GM23338 (cell line): ENCODE data around the gene ADAM10. TPM values are rescaled to one million over a fixed set of nuclear protein-coding genes. Genes with fewer than 3 reads are reported as not detected.
A peak's percentile ranks its signal among the peaks of the same experiment; 100 is the strongest.

Experiments used
- ATAC-seq: fragments of 200-7000 bp; cut with Tn5 transposase; 3 replicates; pipeline ENCODE4 v1.9.1; 2020
- DNase-seq: peaks from one replicate; pipeline ENCODE4 v3.0.0-alpha.2; 2015; ENCODE audit warnings: low spot score
- H2AFZ ChIP-seq: fragments of 200-600 bp; sonication (generic); 2 replicates; pipeline ENCODE4 v1.8.0; 2016; ENCODE audit warnings: antibody characterized with exemption, mild to moderate bottlenecking, moderate library complexity
- H3F3A ChIP-seq: fragments of 200-600 bp; sonication (generic); replicated peaks from 2 replicates; pipeline ENCODE4 v1.8.0; 2017; ENCODE audit warnings: antibody characterized with exemption, mixed run types, low read depth
- H3K27ac ChIP-seq: fragments of 200-600 bp; sonication (generic); 2 replicates; pipeline ENCODE4 v1.6.1; 2016; ENCODE audit warnings: low read depth
- H3K27me3 ChIP-seq: fragments of 200-600 bp; sonication (generic); 2 replicates; pipeline ENCODE4 v1.8.0; 2016; ENCODE audit warnings: mild to moderate bottlenecking, mixed run types, moderate library complexity; ENCODE audit not compliant: insufficient read depth
- H3K36me3 ChIP-seq: fragments of 200-600 bp; sonication (generic); 2 replicates; pipeline ENCODE4 v1.8.0; 2016; ENCODE audit warnings: mild to moderate bottlenecking; ENCODE audit not compliant: insufficient read depth
- H3K4me1 ChIP-seq: fragments of 200-600 bp; sonication (generic); 2 replicates; pipeline ENCODE4 v1.8.0; 2016; ENCODE audit warnings: mild to moderate bottlenecking, moderate library complexity; ENCODE audit not compliant: insufficient read depth
- H3K4me2 ChIP-seq: fragments of 200-600 bp; sonication (generic); 2 replicates; pipeline ENCODE4 v1.7.1; 2017; ENCODE audit warnings: mixed run types
- H3K4me3 ChIP-seq: fragments of 200-600 bp; sonication (generic); 2 replicates; pipeline ENCODE4 v1.6.1; 2016; ENCODE audit warnings: mixed run types
- H3K79me2 ChIP-seq: fragments of 200-600 bp; sonication (generic); replicated peaks from 2 replicates; pipeline ENCODE4 v1.8.0; 2017; ENCODE audit warnings: mild to moderate bottlenecking; ENCODE audit not compliant: insufficient read depth
- H3K9me2 ChIP-seq: fragments of 200-600 bp; sonication (generic); 2 replicates; pipeline ENCODE4 v1.8.0; 2017; ENCODE audit not compliant: insufficient read depth
- H4K20me1 ChIP-seq: fragments of 200-600 bp; sonication (generic); replicated peaks from 2 replicates; pipeline ENCODE4 v1.8.0; 2017; ENCODE audit warnings: mild to moderate bottlenecking; ENCODE audit not compliant: insufficient read depth
- H3K27ac Mint-ChIP-seq: 2 replicates; pipeline ENCODE4 v1.8.0; 2020; ENCODE audit warnings: inconsistent platforms, mild to moderate bottlenecking, moderate library complexity, mixed read lengths
- H3K27me3 Mint-ChIP-seq: 3 replicates; pipeline ENCODE4 v1.8.0; 2022; ENCODE audit warnings: low read depth, mild to moderate bottlenecking, moderate library complexity, mixed read lengths, inconsistent platforms; ENCODE audit not compliant: insufficient read depth, poor library complexity
- H3K36me3 Mint-ChIP-seq: 3 replicates; pipeline ENCODE4 v1.8.0; 2021; ENCODE audit warnings: low read depth, mild to moderate bottlenecking, inconsistent platforms, moderate library complexity, mixed read lengths
- H3K4me1 Mint-ChIP-seq: 3 replicates; pipeline ENCODE4 v1.8.0; 2020; ENCODE audit warnings: mild to moderate bottlenecking, inconsistent platforms, mixed read lengths
- H3K4me3 Mint-ChIP-seq: 3 replicates; pipeline ENCODE4 v1.8.0; 2021; ENCODE audit warnings: moderate library complexity, mild to moderate bottlenecking, inconsistent platforms, mixed read lengths
- H3K9me3 Mint-ChIP-seq: 3 replicates; pipeline ENCODE4 v1.8.0; 2020; ENCODE audit warnings: moderate library complexity, mild to moderate bottlenecking, inconsistent platforms, mixed read lengths
- CREB1 ChIP-seq: fragments of 250-450 bp; sonication (Bioruptor Pico); IDR thresholded peaks from 2 replicates; pipeline ENCODE4 v1.5.0; 2020; ENCODE audit warnings: low read depth, mild to moderate bottlenecking, moderate library complexity
- EZH2 ChIP-seq: fragments of 200-600 bp; sonication (generic); IDR thresholded peaks from one replicate; pipeline ENCODE4 v1.8.0; 2017; ENCODE audit warnings: antibody characterized with exemption, mild to moderate bottlenecking, low read depth; ENCODE audit not compliant: unreplicated experiment
- EZH2phosphoT487 ChIP-seq: fragments of 200-600 bp; sonication (generic); IDR thresholded peaks from one replicate; pipeline ENCODE4 v1.8.1; 2018; ENCODE audit warnings: antibody characterized with exemption; ENCODE audit not compliant: unreplicated experiment
- JUNB ChIP-seq: IDR thresholded peaks from one replicate; pipeline ENCODE4 v1.6.1; 2016; ENCODE audit warnings: antibody characterized with exemption; ENCODE audit not compliant: unreplicated experiment
- STAT1 ChIP-seq: IDR thresholded peaks from one replicate; pipeline ENCODE4 v1.6.1; 2016; ENCODE audit warnings: antibody characterized with exemption; ENCODE audit not compliant: unreplicated experiment
- ZNF114 ChIP-seq: fragments of 250-450 bp; sonication (Bioruptor Pico); IDR thresholded peaks from 2 replicates; pipeline ENCODE4 v1.5.0; 2020; ENCODE audit warnings: mild to moderate bottlenecking, moderate library complexity
- ZNF331 ChIP-seq: fragments of 250-450 bp; sonication (Bioruptor Pico); IDR thresholded peaks from 2 replicates; pipeline ENCODE4 v1.5.0; 2020; ENCODE audit warnings: low read depth, mild to moderate bottlenecking, moderate library complexity
- polyA plus RNA-seq: library from polyadenylated mRNA; unstranded; fragments of >200 nt; fragmentation: Nextera tagmentation; extraction: Ambion mirVana; gene quantifications from 2 replicates; pipeline ENCODE4 v1.2.1, GENCODE V29; 2016
- total RNA-seq: library from RNA; depleted of rRNA; stranded (reverse); fragments of >200 nt; shearing (Covaris generic); gene quantifications from 2 replicates; pipeline ENCODE4 v1.2.3, GENCODE V29; 2014
- TF ChIP-seq, protein P1 (sequence below): IDR thresholded peaks from 2 replicates; pipeline ENCODE4 v1.6.1; 2016; ENCODE audit warnings: antibody characterized with exemption
- TF ChIP-seq, protein P2 (sequence below), 2 experiments: fragments of 200-600 bp in 1 of 2; sonication (generic) in 1 of 2; conservative IDR thresholded peaks; 2 replicates each; pipeline versions ENCODE4 v1.5.1 to v1.6.1; 2016 to 2017; ENCODE audit warnings: antibody characterized with exemption in 2 of 2, low read depth in 2 of 2, mild to moderate bottlenecking in 2 of 2, moderate library complexity in 1 of 2

Gene ADAM10
- total and polyA plus RNA-seq, 2 experiments from 2014 or later, result 25.0 to 114 TPM

DNA sequence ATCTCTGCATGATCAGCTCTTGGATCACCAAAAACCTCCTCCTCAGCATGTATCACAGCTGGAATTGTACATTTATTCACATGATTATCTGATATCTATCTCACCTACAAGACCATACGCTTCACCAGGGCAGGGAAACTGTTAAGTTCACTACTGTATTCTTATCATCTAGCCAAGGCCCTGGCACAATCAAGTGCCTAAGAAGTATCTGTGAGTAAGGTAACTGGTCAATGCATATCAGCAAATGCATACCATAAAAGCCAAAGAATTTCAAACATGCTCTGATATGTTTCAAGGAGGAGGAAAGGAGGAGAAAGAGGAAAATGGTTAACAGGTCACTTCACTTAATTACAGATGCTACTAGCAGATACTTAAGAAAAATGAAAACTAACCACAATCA, 159.3 kb downstream of the ADAM10 start (continued):
- TF ChIP-seq CREB1 (CRISPR knock-in tag), result no peak
- TF ChIP-seq ZNF114 (CRISPR knock-in tag), result no peak
- TF ChIP-seq, protein P1, sequence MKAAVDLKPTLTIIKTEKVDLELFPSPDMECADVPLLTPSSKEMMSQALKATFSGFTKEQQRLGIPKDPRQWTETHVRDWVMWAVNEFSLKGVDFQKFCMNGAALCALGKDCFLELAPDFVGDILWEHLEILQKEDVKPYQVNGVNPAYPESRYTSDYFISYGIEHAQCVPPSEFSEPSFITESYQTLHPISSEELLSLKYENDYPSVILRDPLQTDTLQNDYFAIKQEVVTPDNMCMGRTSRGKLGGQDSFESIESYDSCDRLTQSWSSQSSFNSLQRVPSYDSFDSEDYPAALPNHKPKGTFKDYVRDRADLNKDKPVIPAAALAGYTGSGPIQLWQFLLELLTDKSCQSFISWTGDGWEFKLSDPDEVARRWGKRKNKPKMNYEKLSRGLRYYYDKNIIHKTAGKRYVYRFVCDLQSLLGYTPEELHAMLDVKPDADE, result no peak
- no peak for TF ChIP-seq EZH2
- no peak for TF ChIP-seq JUNB
- no peak for TF ChIP-seq ZNF331 (CRISPR knock-in tag)

DNA sequence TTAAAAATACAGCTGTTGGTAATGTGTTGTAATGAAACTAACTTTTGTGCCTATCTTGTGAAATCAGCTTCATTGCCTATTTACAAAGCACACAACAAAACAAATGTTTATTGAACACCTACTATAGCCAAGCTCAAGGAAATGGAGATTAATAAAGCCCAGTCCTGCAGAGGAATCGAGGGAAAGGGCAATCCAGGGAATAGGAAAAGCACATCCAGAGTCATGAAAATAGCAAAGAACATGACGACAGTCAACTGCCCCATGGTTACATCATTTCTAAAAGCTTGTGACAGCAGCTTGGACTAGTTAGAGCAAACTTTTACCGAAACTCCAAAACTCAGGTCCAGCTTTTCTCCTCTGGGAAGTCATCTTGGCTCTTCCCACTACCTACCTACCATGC, 160.5 kb downstream of the ADAM10 start:
- no peak overlapping the region for H3K27ac ChIP-seq
- H3K4me1 Mint-ChIP-seq, result peaks cover 6% of the 10 kb centered on the region; the same call in 1 of the 3 replicates

DNA sequence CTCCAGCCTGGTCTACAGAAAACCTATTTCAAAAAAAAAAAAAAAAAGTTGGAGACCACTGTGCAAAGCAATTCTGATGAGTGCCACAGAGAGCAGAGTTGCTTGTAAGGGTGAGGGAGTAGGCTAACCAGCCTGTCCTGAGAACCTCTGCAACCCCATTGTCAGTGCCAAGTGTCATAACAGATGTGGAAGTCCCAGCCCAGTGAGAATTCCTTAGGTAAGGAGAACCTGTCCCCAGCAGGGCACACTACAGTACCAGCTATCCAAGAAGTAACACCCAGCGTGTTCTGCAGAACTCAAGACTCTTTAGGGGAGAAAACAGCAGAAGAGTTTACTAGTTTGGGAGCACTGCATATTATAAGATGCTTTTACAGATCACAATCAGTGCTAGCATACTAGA, 161.4 kb downstream of the ADAM10 start:
- H3K9me3 Mint-ChIP-seq, result no peaks in the 10 kb centered on the region; the same call in 2 of the 3 replicates
- DNase-seq, result peak; percentile 37
- Histone ChIP-seq H3K27ac (no peak overlapping the region), H3K4me2 (no peak overlapping the region), H3K36me3 (no peaks in the 10 kb centered on the region), H3K9me2 (no peaks in the 10 kb centered on the region), H3K27me3 (no peaks in the 10 kb centered on the region), H3K79me2 (no peaks in the 10 kb centered on the region), H3F3A (no peaks in the 10 kb centered on the region), H4K20me1 (no peaks in the 10 kb centered on the region), H3K4me1 (no peaks in the 10 kb centered on the region), H3K4me3 (no peak overlapping the region), H2AFZ (no peak overlapping the region)
- TF ChIP-seq, protein P2, sequence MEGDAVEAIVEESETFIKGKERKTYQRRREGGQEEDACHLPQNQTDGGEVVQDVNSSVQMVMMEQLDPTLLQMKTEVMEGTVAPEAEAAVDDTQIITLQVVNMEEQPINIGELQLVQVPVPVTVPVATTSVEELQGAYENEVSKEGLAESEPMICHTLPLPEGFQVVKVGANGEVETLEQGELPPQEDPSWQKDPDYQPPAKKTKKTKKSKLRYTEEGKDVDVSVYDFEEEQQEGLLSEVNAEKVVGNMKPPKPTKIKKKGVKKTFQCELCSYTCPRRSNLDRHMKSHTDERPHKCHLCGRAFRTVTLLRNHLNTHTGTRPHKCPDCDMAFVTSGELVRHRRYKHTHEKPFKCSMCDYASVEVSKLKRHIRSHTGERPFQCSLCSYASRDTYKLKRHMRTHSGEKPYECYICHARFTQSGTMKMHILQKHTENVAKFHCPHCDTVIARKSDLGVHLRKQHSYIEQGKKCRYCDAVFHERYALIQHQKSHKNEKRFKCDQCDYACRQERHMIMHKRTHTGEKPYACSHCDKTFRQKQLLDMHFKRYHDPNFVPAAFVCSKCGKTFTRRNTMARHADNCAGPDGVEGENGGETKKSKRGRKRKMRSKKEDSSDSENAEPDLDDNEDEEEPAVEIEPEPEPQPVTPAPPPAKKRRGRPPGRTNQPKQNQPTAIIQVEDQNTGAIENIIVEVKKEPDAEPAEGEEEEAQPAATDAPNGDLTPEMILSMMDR (conservative IDR thresholded peaks at IDR 0.05; ENCODE audit: low read depth in 2 of 2), result 0 out of 4 replicates have a peak, but pooled peaks of 1 of the 2 experiments have one; percentile 28
- no peak for TF ChIP-seq STAT1
- H3K36me3 Mint-ChIP-seq, result no peaks in the 10 kb centered on the region
- H3K4me1 Mint-ChIP-seq, result peaks cover 6% of the 10 kb centered on the region; the same call in 1 of the 3 replicates
- ATAC-seq, result peak; percentile 64
- no peak overlapping the region for H3K27ac Mint-ChIP-seq
- H3K4me3 Mint-ChIP-seq, result no peak overlapping the region
- peaks cover 3% of the 10 kb centered on the region for H3K27me3 Mint-ChIP-seq

More for the DNA sequence above, 160.5 kb downstream of the ADAM10 start:
- H3K4me3 Mint-ChIP-seq, result no peak overlapping the region
- Histone ChIP-seq H4K20me1 (no peaks in the 10 kb centered on the region), H3K27me3 (no peaks in the 10 kb centered on the region), H3K4me3 (no peak overlapping the region), H3K79me2 (no peaks in the 10 kb centered on the region), H3K36me3 (no peaks in the 10 kb centered on the region), H3K4me2 (no peak overlapping the region), H3K9me2 (no peaks in the 10 kb centered on the region), H3K4me1 (no peaks in the 10 kb centered on the region), H3F3A (no peaks in the 10 kb centered on the region), H2AFZ (no peak overlapping the region)
- ATAC-seq, result no peak
- no peak for TF ChIP-seq EZH2phosphoT487
- H3K27me3 Mint-ChIP-seq, result peaks cover 3% of the 10 kb centered on the region
- H3K36me3 Mint-ChIP-seq, result no peaks in the 10 kb centered on the region
- no peak overlapping the region for H3K27ac Mint-ChIP-seq
- no peaks in the 10 kb centered on the region for H3K9me3 Mint-ChIP-seq
- no peak for DNase-seq
